ENCODE measurements around the gene CCDC117. TPM values are rescaled to one million over a fixed set of nuclear protein-coding genes. Genes with fewer than 3 reads are reported as not detected.

Gene CCDC117, protein sequence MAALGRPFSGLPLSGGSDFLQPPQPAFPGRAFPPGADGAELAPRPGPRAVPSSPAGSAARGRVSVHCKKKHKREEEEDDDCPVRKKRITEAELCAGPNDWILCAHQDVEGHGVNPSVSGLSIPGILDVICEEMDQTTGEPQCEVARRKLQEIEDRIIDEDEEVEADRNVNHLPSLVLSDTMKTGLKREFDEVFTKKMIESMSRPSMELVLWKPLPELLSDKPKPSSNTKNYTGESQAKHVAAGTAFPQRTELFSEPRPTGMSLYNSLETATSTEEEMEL
- 10 to 100 TPM; 13.2 to 32.5 (median 20.8) TPM for total RNA-seq

DNA sequence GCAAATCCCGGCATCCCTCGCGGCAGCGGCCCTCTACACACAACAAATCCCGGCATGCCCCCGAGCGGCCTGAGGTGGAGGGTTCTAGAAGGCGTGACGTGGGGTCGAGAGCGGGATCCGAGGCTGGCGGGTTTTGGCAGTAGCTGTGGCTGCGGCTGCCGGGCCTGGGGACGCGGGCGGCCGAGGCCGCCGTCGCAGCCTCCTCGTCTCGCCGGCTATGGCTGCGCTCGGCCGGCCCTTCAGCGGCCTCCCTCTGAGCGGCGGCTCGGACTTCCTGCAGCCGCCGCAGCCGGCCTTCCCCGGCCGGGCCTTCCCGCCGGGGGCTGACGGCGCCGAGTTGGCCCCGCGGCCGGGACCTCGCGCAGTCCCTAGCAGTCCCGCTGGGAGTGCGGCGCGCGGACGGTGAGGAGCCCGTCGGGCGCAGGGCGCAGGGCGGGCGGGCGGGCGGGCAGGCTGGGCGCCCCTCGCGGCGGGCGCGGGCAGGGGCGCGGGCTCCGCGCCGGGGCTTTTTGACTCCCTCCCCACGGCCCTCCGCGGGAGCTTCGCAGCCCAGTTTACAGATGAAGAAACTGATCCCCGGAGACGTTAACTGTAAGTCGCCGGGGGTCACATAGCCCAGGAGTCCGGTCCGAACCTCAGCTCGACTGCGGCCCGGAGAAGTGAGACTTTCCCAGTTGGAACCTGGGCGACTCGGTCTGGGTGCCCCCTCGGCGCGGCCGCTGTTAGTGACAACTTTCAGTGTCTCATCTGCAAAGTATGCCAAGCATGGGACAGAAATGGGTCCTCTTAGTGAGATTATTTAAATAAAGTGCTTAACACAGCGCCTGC lies at the start of gene CCDC117:
TSS of gene CCDC117 (plus strand) at position 63 of the 828 bp plus-strand sequence. CDS start at position 218, 155 bp downstream.
- DNase-seq: peak; percentile 93 to 97
- Histone ChIP-seq H3K27ac (peak within 1 kb of the TSS; percentile 96 to 100 (median 100)), H3K4me3 (peak within 1 kb of the TSS; percentile 74 to 95 (median 94)), H3K4me1 (peaks cover 18 to 40% (median 25%) of the 10 kb centered on the region in 4 donors), H3K36me3 (peaks cover 1 to 26% (median 5%) of the 10 kb centered on the region in 4 donors), H3K27me3 (no peaks in the 10 kb centered on the region), H3K9me3 (no peaks in the 10 kb centered on the region)
- peak; percentile 95 to 98 for ATAC-seq (ENCODE audit: low FRiP score in 2 of 2)
- TF ChIP-seq, protein P1, sequence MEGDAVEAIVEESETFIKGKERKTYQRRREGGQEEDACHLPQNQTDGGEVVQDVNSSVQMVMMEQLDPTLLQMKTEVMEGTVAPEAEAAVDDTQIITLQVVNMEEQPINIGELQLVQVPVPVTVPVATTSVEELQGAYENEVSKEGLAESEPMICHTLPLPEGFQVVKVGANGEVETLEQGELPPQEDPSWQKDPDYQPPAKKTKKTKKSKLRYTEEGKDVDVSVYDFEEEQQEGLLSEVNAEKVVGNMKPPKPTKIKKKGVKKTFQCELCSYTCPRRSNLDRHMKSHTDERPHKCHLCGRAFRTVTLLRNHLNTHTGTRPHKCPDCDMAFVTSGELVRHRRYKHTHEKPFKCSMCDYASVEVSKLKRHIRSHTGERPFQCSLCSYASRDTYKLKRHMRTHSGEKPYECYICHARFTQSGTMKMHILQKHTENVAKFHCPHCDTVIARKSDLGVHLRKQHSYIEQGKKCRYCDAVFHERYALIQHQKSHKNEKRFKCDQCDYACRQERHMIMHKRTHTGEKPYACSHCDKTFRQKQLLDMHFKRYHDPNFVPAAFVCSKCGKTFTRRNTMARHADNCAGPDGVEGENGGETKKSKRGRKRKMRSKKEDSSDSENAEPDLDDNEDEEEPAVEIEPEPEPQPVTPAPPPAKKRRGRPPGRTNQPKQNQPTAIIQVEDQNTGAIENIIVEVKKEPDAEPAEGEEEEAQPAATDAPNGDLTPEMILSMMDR (IDR thresholded peaks at IDR 0.05): peak; percentile 39 to 86 (median 66)
- TF ChIP-seq EP300 (IDR thresholded peaks at IDR 0.05) (peak in 1 of 4 donors; percentile 24), POLR2AphosphoS5 (IDR thresholded peaks at IDR 0.05) (peak; percentile 89 to 98), POLR2A (IDR thresholded peaks at IDR 0.05) (peak in 3 of 4 donors; percentile 74 to 94 (median 92))
- WGBS, 2 donors: 0% methylated on average over 26 to 30 of the region's 92 CpGs

DNA sequence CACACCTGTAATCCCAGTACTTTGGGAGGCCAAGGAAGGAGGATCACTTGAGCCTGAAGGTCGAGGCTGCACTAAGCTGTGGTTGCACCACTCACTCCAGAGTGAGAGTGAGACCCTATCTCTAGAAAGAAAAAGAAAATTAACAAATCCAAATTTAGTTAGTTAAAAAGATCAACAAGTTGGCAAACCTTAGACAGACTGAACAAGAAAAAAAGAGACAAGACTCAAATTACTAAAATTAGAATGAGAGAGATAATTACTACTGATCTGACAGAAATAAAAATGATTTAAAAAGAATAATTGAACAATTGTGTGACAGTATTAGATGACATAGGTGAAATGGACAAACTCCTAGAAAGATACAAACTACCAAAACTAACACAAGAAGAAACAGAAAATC lies 44.5 kb upstream of the CCDC117 start:
- no peaks in the 10 kb centered on the region for H3K9me3 ChIP-seq
- ATAC-seq (ENCODE audit: low FRiP score in 2 of 2) (no peak), DNase-seq (no peak)
- H3K36me3 ChIP-seq: no peaks in the 10 kb centered on the region
- H3K4me1 ChIP-seq: no peaks in the 10 kb centered on the region
- WGBS, 2 donors: 89 to 100% methylated on average over 1 of the region's 1 CpG
- TF ChIP-seq POLR2A (IDR thresholded peaks at IDR 0.05): no peak
- TF ChIP-seq, protein P1 (IDR thresholded peaks at IDR 0.05): no peak
- TF ChIP-seq POLR2AphosphoS5 (IDR thresholded peaks at IDR 0.05): no peak
- no peak for TF ChIP-seq EP300 (IDR thresholded peaks at IDR 0.05)
- H3K4me3 ChIP-seq: no peak overlapping the region
- H3K27me3 ChIP-seq: no peaks in the 10 kb centered on the region
- H3K27ac ChIP-seq: no peak overlapping the region

DNA sequence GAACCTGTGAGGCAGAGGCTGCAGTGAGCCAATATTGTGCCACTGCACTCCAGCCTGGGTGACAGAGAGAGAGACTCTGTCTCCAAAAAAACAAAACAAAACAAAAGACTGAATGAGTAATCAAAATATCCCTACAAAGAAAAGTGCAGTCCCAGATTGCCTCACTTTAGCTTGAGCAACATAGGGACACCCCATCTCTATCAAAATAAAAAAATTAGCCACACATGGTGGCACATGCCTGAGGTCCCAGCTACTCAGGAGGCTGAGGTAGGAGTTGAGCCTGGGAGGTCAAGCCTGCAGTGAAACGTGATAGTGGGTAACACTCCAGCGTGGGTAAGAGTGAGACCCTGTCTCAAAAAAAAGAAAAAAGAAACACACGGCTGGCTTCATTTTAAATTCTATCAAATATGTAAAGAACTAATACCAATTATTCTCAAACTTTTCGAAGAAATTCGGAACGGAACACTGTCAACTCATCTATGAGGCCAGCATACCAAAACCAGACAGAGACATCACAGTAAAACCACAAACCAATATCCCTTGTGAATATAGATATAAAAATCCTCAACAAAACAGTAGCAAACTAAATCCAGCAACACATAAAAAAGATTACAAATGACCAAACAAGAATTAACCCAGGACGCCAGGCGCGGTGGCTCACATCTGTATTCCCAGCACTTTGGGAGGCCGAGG lies 43.7 kb upstream of the CCDC117 start:
- Histone ChIP-seq H3K4me1 (no peaks in the 10 kb centered on the region), H3K36me3 (no peaks in the 10 kb centered on the region), H3K27ac (no peak overlapping the region), H3K27me3 (no peaks in the 10 kb centered on the region), H3K4me3 (no peak overlapping the region), H3K9me3 (no peaks in the 10 kb centered on the region)
- 97 to 98% methylated on average over 10 of the region's 10 CpGs for WGBS, 2 donors
- TF ChIP-seq EP300 (IDR thresholded peaks at IDR 0.05) (no peak), POLR2AphosphoS5 (IDR thresholded peaks at IDR 0.05) (no peak), POLR2A (IDR thresholded peaks at IDR 0.05) (no peak)
- TF ChIP-seq, protein P1 (IDR thresholded peaks at IDR 0.05): no peak
- ATAC-seq (ENCODE audit: low FRiP score in 2 of 2) (no peak), DNase-seq (no peak)

DNA sequence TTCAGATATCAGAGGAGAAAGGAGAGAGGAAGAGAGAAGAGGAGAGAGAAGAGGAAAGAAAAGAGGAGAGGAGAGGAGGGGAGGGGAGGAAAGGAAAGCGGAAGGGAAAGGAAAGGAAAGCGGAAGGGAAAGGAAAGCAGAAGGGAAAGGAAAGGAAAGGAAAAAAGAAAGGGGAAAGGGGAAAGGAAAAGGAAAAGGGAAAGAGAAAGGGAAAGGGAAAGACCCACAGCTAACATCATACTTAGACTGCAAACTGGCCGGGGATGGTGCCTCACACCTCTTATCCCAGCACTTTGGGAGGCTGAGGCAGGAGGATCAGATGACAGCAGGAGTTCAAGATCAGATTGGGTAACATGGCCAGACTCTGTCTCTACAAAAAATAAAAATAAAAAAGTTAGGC lies 42.3 kb upstream of the CCDC117 start:
- Histone ChIP-seq H3K36me3 (no peaks in the 10 kb centered on the region), H3K27ac (no peak overlapping the region), H3K27me3 (no peaks in the 10 kb centered on the region), H3K9me3 (no peaks in the 10 kb centered on the region), H3K4me1 (peaks cover 0 to 6% (median 2%) of the 10 kb centered on the region in 4 donors), H3K4me3 (no peak overlapping the region)
- 72 to 93% methylated on average over 3 of the region's 3 CpGs for WGBS, 2 donors
- TF ChIP-seq POLR2AphosphoS5 (IDR thresholded peaks at IDR 0.05) (no peak), POLR2A (IDR thresholded peaks at IDR 0.05) (no peak), EP300 (IDR thresholded peaks at IDR 0.05) (no peak)
- TF ChIP-seq, protein P1 (IDR thresholded peaks at IDR 0.05): no peak
- no peak for ATAC-seq (ENCODE audit: low FRiP score in 2 of 2)
- no peak for DNase-seq
